HFFc6 (cell line): ENCODE data around the gene ZNF581. TPM values are rescaled to one million over a fixed set of nuclear protein-coding genes. Genes with fewer than 3 reads are reported as not detected.

Experiments used
- DNase-seq: peaks from one replicate; pipeline ENCODE4 v3.0.0-alpha.2; 2018
- H3K27ac Mint-ChIP-seq: 2 replicates; pipeline ENCODE4 v1.8.0; 2020; ENCODE audit warnings: mild to moderate bottlenecking, mixed read lengths
- H3K27me3 Mint-ChIP-seq: 2 replicates; pipeline ENCODE4 v1.8.0; 2021; ENCODE audit warnings: mild to moderate bottlenecking, moderate library complexity, mixed read lengths; ENCODE audit not compliant: insufficient read depth
- H3K36me3 Mint-ChIP-seq: 2 replicates; pipeline ENCODE4 v1.8.0; 2021; ENCODE audit warnings: low read depth, mixed read lengths
- H3K4me1 Mint-ChIP-seq: 2 replicates; pipeline ENCODE4 v1.8.0; 2020; ENCODE audit warnings: low read depth, mixed read lengths
- H3K4me3 Mint-ChIP-seq: 2 replicates; pipeline ENCODE4 v1.8.0; 2020; ENCODE audit warnings: mild to moderate bottlenecking, moderate library complexity, mixed read lengths
- H3K9me3 Mint-ChIP-seq: 2 replicates; pipeline ENCODE4 v1.8.0; 2020; ENCODE audit warnings: mild to moderate bottlenecking, mixed read lengths
- total RNA-seq, 6 experiments: library from RNA; stranded (reverse); fragmentation: NEBNext Ultra II Directional; extraction: Animal tissue kit (Norgen Biotek cat#: 25700); gene quantifications; 2 replicates in 1 of 6; 3 replicates in 5 of 6; pipeline ENCODE4 v1.2.3, GENCODE V29; 2021
- TF ChIP-seq, protein P1 (sequence below): fragments of 200-600 bp; sonication (generic); IDR thresholded peaks from 2 replicates; pipeline ENCODE4 v1.5.0; 2021; ENCODE audit warnings: antibody characterized with exemption, mild to moderate bottlenecking

The ZNF581 gene
- total RNA-seq, 6 experiments from 2014 or later, result 20.1 to 25.8 (median 21.9) TPM

DNA sequence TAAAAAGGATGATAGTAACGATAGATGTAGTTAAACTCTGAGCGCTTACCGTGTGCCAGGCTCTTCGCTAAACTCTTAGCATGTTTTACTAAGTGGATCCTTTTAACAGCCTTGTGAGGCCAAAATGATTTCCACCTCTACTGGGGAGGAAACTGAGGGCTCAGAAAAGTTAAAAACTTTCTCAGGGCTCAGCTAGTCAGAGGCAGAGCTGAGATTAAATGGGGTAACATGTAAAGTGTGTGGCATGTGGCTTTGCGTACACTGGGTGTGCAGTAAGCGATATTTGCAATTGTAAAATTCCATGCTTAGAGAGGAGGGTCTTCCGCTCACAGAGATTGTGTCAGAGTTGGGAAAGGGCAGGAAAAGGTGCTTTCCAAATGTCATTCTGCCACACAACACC is 13.1 kb downstream of the ZNF581 start:
- H3K4me1 Mint-ChIP-seq, result peaks cover 35% of the 10 kb centered on the region

DNA sequence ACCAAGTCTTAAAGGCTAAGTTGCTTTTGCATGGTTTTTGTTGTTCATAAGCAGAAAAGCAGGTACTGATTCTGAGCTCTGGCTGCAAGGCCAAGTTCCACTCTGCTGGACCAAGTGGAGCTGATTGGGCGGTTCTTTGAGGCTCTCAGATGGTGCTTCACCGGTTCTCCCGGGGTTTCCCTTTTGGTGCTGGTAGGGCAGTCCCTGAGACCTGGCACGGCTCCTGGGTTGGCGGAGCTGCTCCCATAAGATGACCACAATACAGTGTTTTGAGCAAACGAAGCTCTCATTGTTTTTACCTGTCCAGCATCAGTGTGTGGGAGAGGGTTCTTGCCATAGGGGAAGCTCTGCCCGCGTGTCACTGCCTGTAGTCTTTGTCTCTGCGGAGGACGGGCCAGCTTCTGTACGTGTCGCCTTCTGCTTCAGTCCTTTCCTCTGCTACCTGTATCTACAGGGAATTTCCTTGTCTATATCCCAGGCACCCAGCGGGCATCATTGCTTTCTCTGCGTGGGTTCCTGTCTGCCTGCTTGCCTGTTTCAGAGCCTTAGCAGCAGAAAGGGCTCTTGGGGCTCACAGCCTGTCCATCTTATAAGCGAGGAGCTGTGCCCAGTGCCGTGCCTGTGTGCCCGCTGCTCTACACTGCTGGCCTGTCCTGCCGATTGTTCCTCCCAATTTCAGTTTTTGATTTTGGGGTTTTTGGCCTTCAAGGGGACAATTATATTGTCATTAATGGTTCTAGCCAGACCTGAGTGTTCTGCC is 13.7 kb downstream of the ZNF581 start:
- H3K27ac Mint-ChIP-seq, result peak overlapping the region; percentile 51
- H3K4me3 Mint-ChIP-seq, result peak overlapping the region; percentile 97
- peaks cover 35% of the 10 kb centered on the region for H3K4me1 Mint-ChIP-seq
- no peaks in the 10 kb centered on the region for H3K9me3 Mint-ChIP-seq
- TF ChIP-seq, protein P1, sequence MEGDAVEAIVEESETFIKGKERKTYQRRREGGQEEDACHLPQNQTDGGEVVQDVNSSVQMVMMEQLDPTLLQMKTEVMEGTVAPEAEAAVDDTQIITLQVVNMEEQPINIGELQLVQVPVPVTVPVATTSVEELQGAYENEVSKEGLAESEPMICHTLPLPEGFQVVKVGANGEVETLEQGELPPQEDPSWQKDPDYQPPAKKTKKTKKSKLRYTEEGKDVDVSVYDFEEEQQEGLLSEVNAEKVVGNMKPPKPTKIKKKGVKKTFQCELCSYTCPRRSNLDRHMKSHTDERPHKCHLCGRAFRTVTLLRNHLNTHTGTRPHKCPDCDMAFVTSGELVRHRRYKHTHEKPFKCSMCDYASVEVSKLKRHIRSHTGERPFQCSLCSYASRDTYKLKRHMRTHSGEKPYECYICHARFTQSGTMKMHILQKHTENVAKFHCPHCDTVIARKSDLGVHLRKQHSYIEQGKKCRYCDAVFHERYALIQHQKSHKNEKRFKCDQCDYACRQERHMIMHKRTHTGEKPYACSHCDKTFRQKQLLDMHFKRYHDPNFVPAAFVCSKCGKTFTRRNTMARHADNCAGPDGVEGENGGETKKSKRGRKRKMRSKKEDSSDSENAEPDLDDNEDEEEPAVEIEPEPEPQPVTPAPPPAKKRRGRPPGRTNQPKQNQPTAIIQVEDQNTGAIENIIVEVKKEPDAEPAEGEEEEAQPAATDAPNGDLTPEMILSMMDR, result no peak
- H3K27me3 Mint-ChIP-seq, result peaks cover 10% of the 10 kb centered on the region
- no peak for DNase-seq
- H3K36me3 Mint-ChIP-seq, result peaks cover 17% of the 10 kb centered on the region

More for the DNA sequence above, 13.1 kb downstream of the ZNF581 start:
- no peak for DNase-seq
- TF ChIP-seq, protein P1, result no peak
- Mint-ChIP-seq H3K27me3 (peaks cover 8% of the 10 kb centered on the region), H3K9me3 (no peaks in the 10 kb centered on the region), H3K27ac (peak overlapping the region; percentile 100), H3K4me3 (peak overlapping the region; percentile 97), H3K36me3 (peaks cover 12% of the 10 kb centered on the region)

DNA sequence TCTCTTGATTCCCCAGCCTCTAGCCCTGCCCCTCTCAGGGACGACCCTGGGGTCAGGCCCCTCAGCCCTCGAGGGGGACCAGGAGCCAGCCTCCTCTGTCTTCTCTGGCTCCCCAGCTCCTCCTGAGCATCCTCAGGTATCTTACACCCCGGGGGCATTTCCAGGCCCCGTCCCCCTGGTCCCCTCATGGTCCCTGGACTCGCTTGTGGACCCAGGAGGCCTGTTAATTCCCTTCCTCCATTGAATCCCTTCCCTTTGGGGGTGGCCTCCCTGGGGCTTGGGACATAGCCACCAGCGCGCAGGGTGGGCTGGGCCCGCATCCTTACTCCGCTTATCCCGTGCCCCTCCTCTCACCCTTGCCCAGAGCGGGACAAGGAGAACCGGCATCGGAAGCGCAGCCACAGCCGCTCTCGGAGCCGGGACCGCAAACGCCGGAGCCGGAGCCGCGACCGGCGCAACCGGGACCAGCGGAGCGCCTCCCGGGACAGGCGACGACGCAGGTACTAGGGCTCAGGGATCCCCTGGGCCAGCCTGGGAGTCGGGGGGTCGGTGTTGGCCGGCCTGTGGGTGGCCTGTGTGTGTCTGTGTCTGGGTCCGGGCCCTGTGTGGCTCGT is 15.5 kb downstream of the ZNF581 start:
- DNase-seq, result no peak
- 0 out of 2 replicates have a peak overlapping the region, but pooled peaks have one; percentile 36 for H3K27ac Mint-ChIP-seq
- no peak overlapping the region for H3K4me3 Mint-ChIP-seq
- peaks cover 7% of the 10 kb centered on the region for H3K27me3 Mint-ChIP-seq
- H3K4me1 Mint-ChIP-seq, result peaks cover 35% of the 10 kb centered on the region
- no peaks in the 10 kb centered on the region for H3K9me3 Mint-ChIP-seq
- peaks cover 27% of the 10 kb centered on the region for H3K36me3 Mint-ChIP-seq
- TF ChIP-seq, protein P1, result no peak

DNA sequence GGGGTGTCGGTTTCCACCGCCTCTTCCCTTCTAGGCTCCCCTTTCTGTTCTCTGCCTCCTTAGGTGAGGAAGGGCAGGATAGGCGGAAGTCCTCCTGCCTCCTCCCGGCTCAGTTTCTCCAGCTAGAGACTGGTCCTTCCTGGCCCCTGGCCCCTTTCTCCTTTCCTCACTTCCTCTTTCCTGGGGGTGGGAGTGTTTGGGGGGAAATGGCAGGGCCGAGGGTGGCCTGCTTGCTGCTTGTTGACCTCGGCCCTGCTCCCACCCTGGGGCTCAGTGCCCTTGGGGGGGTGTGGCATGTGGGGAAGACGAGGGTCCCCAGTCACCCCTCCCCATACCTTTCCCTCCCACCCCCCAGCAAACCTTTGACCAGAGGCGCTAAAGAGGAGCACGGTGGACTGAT is 16.4 kb downstream of the ZNF581 start:
- peaks cover 27% of the 10 kb centered on the region for H3K36me3 Mint-ChIP-seq

DNA sequence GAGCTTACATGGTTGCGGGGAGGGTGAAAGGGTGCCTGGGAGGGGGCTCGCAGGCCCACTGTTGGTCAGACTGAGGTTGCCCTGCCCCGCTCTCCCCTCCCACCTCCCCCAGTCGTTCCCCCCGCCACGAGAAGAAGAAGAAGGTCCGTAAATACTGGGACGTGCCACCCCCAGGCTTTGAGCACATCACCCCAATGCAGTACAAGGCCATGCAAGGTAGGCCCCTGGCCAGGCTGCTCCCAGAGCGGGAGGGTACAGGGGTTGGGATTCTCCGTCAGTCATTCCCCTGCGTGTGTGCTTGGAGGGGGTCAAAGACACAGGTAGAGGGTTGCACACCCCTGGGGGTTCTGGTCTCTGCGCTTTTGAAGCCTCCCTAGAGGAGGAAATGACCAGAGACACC is 17.0 kb downstream of the ZNF581 start:
- Mint-ChIP-seq H3K9me3 (no peaks in the 10 kb centered on the region), H3K4me1 (peaks cover 35% of the 10 kb centered on the region), H3K4me3 (no peak overlapping the region), H3K27me3 (peaks cover 5% of the 10 kb centered on the region), H3K27ac (no peak overlapping the region), H3K36me3 (peaks cover 26% of the 10 kb centered on the region)
- TF ChIP-seq, protein P1, result no peak
- DNase-seq, result no peak

More for the DNA sequence above, 16.4 kb downstream of the ZNF581 start:
- Mint-ChIP-seq H3K4me3 (no peak overlapping the region), H3K9me3 (no peaks in the 10 kb centered on the region), H3K4me1 (peaks cover 35% of the 10 kb centered on the region), H3K27me3 (peaks cover 5% of the 10 kb centered on the region), H3K27ac (no peak overlapping the region)
- no peak for DNase-seq
- TF ChIP-seq, protein P1, result no peak
